ENCODE results near the gene CHAT. TPM values are rescaled to one million over a fixed set of nuclear protein-coding genes. Genes with fewer than 3 reads are reported as not detected.

CHAT gene
- total and polyA plus RNA-seq, 2 donors (not counting 3 experiments of a cell fraction or from before 2014, with no cell fraction given): not detected

DNA sequence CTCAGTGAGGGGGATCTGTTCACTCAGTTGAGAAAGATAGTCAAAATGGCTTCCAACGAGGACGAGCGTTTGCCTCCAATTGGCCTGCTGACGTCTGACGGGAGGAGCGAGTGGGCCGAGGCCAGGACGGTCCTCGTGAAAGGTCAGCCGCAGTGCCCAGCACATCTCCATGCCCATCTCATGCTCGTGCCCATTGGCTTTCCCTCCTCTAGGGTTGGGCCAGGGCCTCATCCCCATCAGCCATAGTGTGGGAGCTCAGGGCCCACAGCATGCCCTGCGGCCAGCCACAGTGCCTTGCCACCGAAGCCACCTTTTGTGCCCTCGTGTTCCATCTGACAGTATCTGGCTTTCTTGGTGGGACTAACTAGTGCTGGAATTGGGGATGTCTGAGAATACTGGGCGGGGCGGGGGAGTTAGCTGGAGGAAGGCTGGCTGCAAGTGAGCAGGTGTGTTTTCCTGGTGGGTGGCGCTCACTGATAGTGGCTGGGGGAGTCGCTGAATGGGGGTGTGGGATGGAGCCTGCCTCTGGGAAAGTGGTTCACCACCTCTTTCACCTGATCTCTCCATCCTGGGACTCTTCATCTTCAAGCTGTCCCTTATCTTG, 13.9 kb downstream of the CHAT start:
- dilution Hi-C loops (cut with MboI; ENCODE audit: extremely low pct_ligation_motif_present, low sequenced_read_pairs): no loop called here
- H3K9ac ChIP-seq (replicated peaks; ENCODE audit: extremely low read depth, insufficient read depth, low read length): no peak overlapping the region
- no peak overlapping the region for H3K27ac ChIP-seq (ENCODE audit: insufficient read depth, low read depth, low read length)
- no peak overlapping the region for H2AFZ ChIP-seq (ENCODE audit: low read depth, low read length)
- H3K9me1 ChIP-seq (replicated peaks; ENCODE audit: control insufficient read depth, extremely low read depth, insufficient read depth, low read length): no peaks in the 10 kb centered on the region
- H3K36me3 ChIP-seq (ENCODE audit: control insufficient read depth in 2 of 2, extremely low read depth in 1 of 2, insufficient read depth in 2 of 2, low read length in 2 of 2): no peaks in the 10 kb centered on the region
- FAIRE-seq (no peak), DNase-seq (ENCODE audit: low read depth, low spot score) (no peak)
- no peak overlapping the region for H3K4me3 ChIP-seq (replicated peaks in 1 of 3; ENCODE audit: insufficient read depth in 1 of 3, low read depth in 1 of 3, low read length in 3 of 3)
- ChIA-PET CTCF (no interaction called here), POLR2A (no interaction called here)
- TF ChIP-seq EZH2 (IDR thresholded peaks at IDR 0.05; ENCODE audit: borderline replicate concordance, low read depth, low read length, severe bottlenecking) (no peak), MYC (IDR thresholded peaks at IDR 0.05; ENCODE audit: low read depth, low read length) (no peak), GATA2 (IDR thresholded peaks at IDR 0.05; ENCODE audit: insufficient read depth, insufficient read length, low read depth, low read length) (no peak), JUN (IDR thresholded peaks at IDR 0.05; ENCODE audit: borderline replicate concordance, insufficient read depth, insufficient read length, low read depth) (no peak), FOS (IDR thresholded peaks at IDR 0.05; ENCODE audit: borderline replicate concordance, insufficient read depth, low read length) (no peak), POLR2A (IDR thresholded peaks at IDR 0.05; ENCODE audit: low read depth, low read length) (no peak), POLR2AphosphoS5 (IDR thresholded peaks at IDR 0.05; ENCODE audit: insufficient read depth, low read depth, low read length) (no peak)
- TF ChIP-seq, protein P1, sequence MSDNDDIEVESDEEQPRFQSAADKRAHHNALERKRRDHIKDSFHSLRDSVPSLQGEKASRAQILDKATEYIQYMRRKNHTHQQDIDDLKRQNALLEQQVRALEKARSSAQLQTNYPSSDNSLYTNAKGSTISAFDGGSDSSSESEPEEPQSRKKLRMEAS (IDR thresholded peaks at IDR 0.05; ENCODE audit: insufficient read depth, insufficient read length): no peak
- TF ChIP-seq, protein P2, sequence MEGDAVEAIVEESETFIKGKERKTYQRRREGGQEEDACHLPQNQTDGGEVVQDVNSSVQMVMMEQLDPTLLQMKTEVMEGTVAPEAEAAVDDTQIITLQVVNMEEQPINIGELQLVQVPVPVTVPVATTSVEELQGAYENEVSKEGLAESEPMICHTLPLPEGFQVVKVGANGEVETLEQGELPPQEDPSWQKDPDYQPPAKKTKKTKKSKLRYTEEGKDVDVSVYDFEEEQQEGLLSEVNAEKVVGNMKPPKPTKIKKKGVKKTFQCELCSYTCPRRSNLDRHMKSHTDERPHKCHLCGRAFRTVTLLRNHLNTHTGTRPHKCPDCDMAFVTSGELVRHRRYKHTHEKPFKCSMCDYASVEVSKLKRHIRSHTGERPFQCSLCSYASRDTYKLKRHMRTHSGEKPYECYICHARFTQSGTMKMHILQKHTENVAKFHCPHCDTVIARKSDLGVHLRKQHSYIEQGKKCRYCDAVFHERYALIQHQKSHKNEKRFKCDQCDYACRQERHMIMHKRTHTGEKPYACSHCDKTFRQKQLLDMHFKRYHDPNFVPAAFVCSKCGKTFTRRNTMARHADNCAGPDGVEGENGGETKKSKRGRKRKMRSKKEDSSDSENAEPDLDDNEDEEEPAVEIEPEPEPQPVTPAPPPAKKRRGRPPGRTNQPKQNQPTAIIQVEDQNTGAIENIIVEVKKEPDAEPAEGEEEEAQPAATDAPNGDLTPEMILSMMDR (IDR thresholded peaks at IDR 0.05; ENCODE audit: extremely low read depth in 1 of 2, insufficient read depth in 1 of 2, low read depth in 1 of 2, low read length in 2 of 2): no peak
- intact Hi-C loops (cut with micrococcal nuclease): no loop called here
- BruUV-seq (replicated peaks): no TSS peak
- H3K27me3 ChIP-seq (ENCODE audit: control insufficient read depth in 2 of 2, insufficient read depth in 2 of 2, low read length in 2 of 2): peaks cover 0 to 3% of the 10 kb centered on the region in 2 experiments
- H3K79me2 ChIP-seq (ENCODE audit: control insufficient read depth, insufficient read depth, low read length): no peaks in the 10 kb centered on the region
- no peaks in the 10 kb centered on the region for H4K20me1 ChIP-seq (replicated peaks; ENCODE audit: control insufficient read depth, extremely low read depth, insufficient read depth, low read length)
- no peaks in the 10 kb centered on the region for H3K4me1 ChIP-seq (ENCODE audit: control insufficient read depth, extremely low read depth, insufficient read depth, low read length)
- no peak overlapping the region for H3K4me2 ChIP-seq (ENCODE audit: insufficient read depth, low read length)
- H3K9me3 ChIP-seq (replicated peaks; ENCODE audit: control insufficient read depth, insufficient read depth, low read length): no peaks in the 10 kb centered on the region
